GM12801 (cell line): ENCODE results near the gene CSNK1A1.

Source experiments
- TF ChIP-seq, protein P1 (sequence below): IDR thresholded peaks from one replicate; pipeline ENCODE4 v1.5.1; 2011; ENCODE audit warnings: control low read depth; ENCODE audit not compliant: insufficient read length; ENCODE audit errors: extremely low read depth

Gene CSNK1A1

DNA sequence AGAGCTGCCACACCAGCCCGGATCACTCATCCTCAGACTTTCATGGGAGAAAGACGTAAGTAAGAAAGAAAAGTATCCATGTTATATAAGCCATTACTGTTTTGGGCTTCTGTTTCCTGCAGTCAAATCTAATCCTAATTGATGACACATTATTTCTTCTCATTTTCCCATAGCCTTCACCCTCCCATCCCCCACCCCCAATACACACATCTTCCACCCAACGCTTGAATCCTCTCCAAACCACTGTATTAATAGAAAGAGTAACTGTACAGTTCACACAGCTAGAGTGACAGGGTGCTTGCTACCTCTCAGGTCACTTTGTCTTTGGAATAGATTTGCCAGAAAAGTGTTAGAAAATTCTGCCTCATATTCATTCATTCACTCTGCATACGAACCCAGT lies 102.8 kb downstream of the CSNK1A1 start:
- TF ChIP-seq, protein P1, sequence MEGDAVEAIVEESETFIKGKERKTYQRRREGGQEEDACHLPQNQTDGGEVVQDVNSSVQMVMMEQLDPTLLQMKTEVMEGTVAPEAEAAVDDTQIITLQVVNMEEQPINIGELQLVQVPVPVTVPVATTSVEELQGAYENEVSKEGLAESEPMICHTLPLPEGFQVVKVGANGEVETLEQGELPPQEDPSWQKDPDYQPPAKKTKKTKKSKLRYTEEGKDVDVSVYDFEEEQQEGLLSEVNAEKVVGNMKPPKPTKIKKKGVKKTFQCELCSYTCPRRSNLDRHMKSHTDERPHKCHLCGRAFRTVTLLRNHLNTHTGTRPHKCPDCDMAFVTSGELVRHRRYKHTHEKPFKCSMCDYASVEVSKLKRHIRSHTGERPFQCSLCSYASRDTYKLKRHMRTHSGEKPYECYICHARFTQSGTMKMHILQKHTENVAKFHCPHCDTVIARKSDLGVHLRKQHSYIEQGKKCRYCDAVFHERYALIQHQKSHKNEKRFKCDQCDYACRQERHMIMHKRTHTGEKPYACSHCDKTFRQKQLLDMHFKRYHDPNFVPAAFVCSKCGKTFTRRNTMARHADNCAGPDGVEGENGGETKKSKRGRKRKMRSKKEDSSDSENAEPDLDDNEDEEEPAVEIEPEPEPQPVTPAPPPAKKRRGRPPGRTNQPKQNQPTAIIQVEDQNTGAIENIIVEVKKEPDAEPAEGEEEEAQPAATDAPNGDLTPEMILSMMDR: no peak

DNA sequence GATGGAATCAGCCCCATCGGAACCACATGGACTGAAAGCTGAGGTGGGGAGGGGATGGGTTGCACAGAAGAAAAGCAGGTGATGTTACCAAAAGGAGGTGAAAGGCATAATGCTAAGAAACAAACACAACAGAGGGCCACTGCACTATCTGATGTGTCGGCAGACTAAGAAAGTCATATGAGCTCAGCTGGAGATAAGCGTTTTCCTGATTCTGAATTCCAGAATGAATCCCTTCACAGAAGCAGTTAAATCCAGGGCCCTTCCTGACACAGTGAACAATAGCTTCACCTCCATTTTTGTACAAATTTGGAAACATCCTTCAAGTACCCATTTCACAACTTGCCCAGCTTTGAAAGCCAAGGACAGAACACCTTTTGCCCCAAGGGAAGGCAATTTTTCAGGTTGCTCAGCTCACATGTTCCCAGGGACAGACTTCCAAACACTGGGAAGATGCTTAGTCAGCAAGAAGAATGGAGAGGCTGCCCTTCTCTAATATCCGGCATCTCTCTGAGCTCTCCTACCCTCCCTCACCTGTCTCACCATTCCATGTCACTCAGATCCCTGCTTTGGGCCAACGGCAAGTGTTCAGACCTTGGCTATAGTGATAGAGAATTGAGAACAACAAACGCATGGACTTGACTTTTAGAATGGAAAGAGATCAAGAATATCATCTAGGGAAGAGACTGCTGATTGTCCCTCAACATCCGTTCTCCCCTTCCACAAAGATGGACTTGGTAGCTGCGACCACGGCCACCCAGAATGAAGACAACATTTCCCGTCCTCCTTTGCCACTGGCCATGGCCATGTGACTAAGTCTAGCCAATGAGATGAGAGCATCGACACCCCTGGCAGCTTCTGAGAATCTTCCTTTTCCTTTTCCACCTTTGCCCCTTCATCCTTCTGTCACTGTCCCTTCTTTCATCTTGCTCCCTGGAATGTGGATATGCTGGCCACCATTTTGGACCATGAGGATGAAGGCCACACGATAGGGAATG lies 103.6 kb downstream of the CSNK1A1 start:
- TF ChIP-seq, protein P1: no peak

DNA sequence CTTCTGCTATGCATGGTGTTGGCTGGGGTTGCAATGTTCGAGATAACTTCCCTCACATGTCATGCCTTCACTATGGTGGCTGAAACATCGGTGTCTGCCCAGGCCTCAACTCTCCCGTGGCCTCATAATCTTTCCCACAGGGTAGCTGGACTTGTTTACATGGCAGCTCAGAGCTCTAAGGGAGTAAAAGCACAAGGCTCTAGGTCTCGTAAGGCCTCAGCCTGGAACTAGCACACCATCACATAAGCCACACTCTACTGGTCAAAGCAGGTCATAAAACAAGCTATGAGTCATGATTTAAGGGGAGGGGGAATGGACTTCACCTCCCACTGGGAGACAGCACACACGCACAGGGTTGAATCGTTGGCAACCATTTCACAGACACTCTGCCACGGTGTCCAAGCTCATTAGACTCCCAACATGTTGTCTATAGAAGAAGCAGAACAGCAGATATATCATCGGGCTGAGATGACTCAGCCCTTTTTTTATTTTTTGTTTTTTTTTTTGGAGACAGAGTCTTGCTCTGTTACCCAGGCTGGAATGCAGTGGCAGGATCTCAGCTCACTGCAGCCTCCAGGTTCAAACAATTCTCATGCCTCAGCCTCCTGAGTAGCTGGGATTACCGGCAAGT lies 105.4 kb downstream of the CSNK1A1 start:
- TF ChIP-seq, protein P1: no peak

DNA sequence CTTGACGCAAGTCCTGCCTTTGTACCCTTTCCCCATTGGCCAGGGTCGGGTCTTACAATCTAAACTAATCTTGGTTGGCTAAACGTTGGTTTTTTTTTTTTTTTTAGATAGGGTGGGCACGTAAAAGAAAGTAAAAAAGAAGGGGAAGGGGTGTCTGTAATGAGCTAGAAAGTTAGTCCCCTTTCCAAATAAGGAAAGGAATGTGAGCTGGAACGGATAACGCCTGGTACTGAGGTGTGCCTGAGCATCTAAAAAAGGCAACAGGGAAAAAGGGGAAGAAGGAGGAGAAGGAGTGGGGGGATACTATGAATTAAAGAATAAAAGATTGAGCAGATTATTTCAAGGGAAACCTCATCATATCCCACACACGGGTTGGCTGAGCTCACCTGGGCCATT lies 105.9 kb downstream of the CSNK1A1 start:
- TF ChIP-seq, protein P1: no peak

DNA sequence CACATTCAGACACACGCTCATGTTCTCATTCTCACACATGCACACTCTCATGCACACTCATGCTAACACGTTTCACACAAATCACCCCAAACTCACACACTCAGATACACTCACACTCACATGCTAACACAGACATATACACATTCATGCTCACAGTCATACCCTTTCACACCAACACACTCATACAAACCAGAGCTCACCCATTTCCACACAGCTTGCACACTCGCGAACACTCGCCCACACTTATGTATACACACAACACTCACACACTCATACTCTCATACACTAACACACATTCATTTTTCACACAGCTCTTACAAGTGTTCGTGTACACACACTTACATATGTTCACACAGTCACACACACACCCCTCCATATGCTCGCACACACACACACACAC lies 108.0 kb downstream of the CSNK1A1 start:
- TF ChIP-seq, protein P1: no peak

DNA sequence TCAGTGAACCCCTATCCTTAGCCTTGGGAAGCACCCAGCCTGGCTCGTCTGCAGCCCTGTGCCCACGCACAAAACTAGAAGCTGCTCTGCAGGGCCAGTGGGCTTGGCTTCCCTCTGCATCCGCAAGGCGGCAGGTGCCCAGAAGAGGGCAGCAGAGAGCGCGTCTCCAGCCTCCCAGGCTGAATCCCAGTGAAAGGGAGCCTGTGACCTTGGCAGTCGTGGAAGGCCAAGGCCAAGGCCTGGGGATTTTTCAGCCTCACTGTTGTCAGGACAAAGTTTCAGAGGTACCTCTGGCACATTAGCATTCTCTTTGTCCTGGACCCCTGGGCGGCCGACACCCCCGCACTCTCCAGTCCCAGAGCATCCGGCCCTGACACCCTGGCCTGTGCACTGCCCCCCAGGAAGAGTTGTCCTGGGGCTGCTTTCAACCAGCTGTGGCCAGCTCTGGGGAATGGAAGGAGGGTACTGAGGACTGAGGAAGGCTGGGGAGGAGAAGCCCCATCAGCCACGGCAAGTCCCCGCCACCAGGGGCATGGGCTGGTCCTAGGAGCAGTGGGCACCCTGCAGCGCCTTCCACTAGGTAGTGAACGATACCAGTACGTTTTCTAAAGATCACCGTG lies 108.6 kb downstream of the CSNK1A1 start:
- TF ChIP-seq, protein P1: peak; percentile 16
